Fibroblast of lung (primary cell): Measurements from ENCODE around the gene DXO. TPM values are rescaled to one million over a fixed set of nuclear protein-coding genes. Genes with fewer than 3 reads are reported as not detected.

Source experiments
- DNase-seq, 2 donors: peaks; one replicate each; pipeline versions ENCODE4 v3.0.0 to v3.0.0-alpha.2; 2010; ENCODE audit warnings: low read depth in 2 of 2
- H2AFZ ChIP-seq: 2 replicates; pipeline ENCODE4 v1.5.1; 2012; ENCODE audit warnings: low read length, control low read depth, inconsistent platforms
- H3K27ac ChIP-seq: 2 replicates; pipeline ENCODE4 v1.5.1; 2011; ENCODE audit warnings: low read length, control low read depth; ENCODE audit not compliant: insufficient read depth
- H3K27me3 ChIP-seq: 2 replicates; pipeline ENCODE4 v1.5.1; 2011; ENCODE audit warnings: mild to moderate bottlenecking, low read length; ENCODE audit not compliant: control insufficient read depth, insufficient read depth
- H3K36me3 ChIP-seq: 2 replicates; pipeline ENCODE4 v1.5.1; 2011; ENCODE audit warnings: low read length; ENCODE audit not compliant: control insufficient read depth, insufficient read depth
- H3K4me1 ChIP-seq: 2 replicates; pipeline ENCODE4 v1.5.1; 2011; ENCODE audit warnings: low read length; ENCODE audit not compliant: control insufficient read depth, insufficient read depth; ENCODE audit errors: extremely low read depth
- H3K4me2 ChIP-seq: 2 replicates; pipeline ENCODE4 v1.5.1; 2011; ENCODE audit warnings: low read length, control low read depth; ENCODE audit not compliant: insufficient read depth; ENCODE audit errors: extremely low read depth
- H3K4me3 ChIP-seq, 4 experiments: fragments of 200-600 bp in 1 of 4; sonication (generic) in 1 of 4; replicated peaks in 1 of 4; 2 replicates each; pipeline ENCODE4 v1.5.1; 2011 to 2016; ENCODE audit warnings: low read length in 4 of 4, low read depth in 3 of 4, mild to moderate bottlenecking in 3 of 4, control low read depth in 2 of 4, inconsistent platforms in 1 of 4, mixed read lengths in 1 of 4; ENCODE audit not compliant: insufficient read depth in 1 of 4; ENCODE audit errors: control extremely low read depth in 1 of 4
- H3K79me2 ChIP-seq: 2 replicates; pipeline ENCODE4 v1.5.1; 2012; ENCODE audit warnings: mild to moderate bottlenecking, low read length, inconsistent platforms; ENCODE audit not compliant: control insufficient read depth, insufficient read depth
- H3K9ac ChIP-seq: 2 replicates; pipeline ENCODE4 v1.5.1; 2011; ENCODE audit warnings: mild to moderate bottlenecking, low read length, control low read depth; ENCODE audit not compliant: insufficient read depth
- H3K9me3 ChIP-seq: 2 replicates; pipeline ENCODE4 v1.5.1; 2012; ENCODE audit warnings: low read depth, low read length; ENCODE audit not compliant: control insufficient read depth, insufficient read depth
- H4K20me1 ChIP-seq: 2 replicates; pipeline ENCODE4 v1.5.1; 2011; ENCODE audit warnings: low read length; ENCODE audit not compliant: control insufficient read depth, insufficient read depth; ENCODE audit errors: extremely low read depth
- CTCF ChIP-seq, 2 donors: IDR thresholded peaks in 1 of 2; conservative IDR thresholded peaks in 1 of 2; 1 replicate in 1 of 2; 2 replicates in 1 of 2; pipeline ENCODE4 v1.5.1; 2011 to 2012; ENCODE audit warnings: low read length in 2 of 2, control low read depth in 1 of 2, inconsistent platforms in 1 of 2, low read depth in 1 of 2, mild to moderate bottlenecking in 1 of 2
- EZH2 ChIP-seq: IDR thresholded peaks from 2 replicates; pipeline ENCODE4 v1.5.1; 2012; ENCODE audit warnings: low read length, control low read depth, mild to moderate bottlenecking; ENCODE audit errors: missing control alignments
- polyA plus RNA-seq, 2 donors: library from polyadenylated mRNA; depleted of rRNA in 1 of 2; stranded (reverse) in 1 of 2; unstranded in 1 of 2; fragments of >200 nt; gene quantifications; 2 replicates each; pipeline ENCODE4 v1.2.1, GENCODE V29; 2011 to 2012; ENCODE audit warnings: missing spikeins in 1 of 2
- total RNA-seq: library from RNA; depleted of rRNA; stranded (reverse); fragments of >200 nt; gene quantifications from 2 replicates; pipeline ENCODE4 v1.2.1, GENCODE V29; 2014

Gene DXO
- total and polyA plus RNA-seq, 2 donors (not counting 1 experiment from before 2014, with no cell fraction given) = 9.1 to 14.0 TPM

- H3K9me3 ChIP-seq = no peaks in the 10 kb centered on the region
- H3K4me3 ChIP-seq = no peak overlapping the region
- peaks cover 7% of the 10 kb centered on the region for H3K36me3 ChIP-seq
- no peak overlapping the region for H3K27ac ChIP-seq
- H3K27me3 ChIP-seq = peaks cover 2% of the 10 kb centered on the region
- H2AFZ ChIP-seq = no peak overlapping the region
- H3K79me2 ChIP-seq = no peaks in the 10 kb centered on the region
- H4K20me1 ChIP-seq = no peaks in the 10 kb centered on the region
- TF ChIP-seq EZH2 = no peak
- TF ChIP-seq CTCF (conservative IDR thresholded peaks at IDR 0.05 in 1 of 2, IDR thresholded peaks at IDR 0.05 in 1 of 2; ENCODE audit: low read depth in 1 of 2, low read length in 2 of 2) = no peak
- H3K4me1 ChIP-seq = peaks cover 12% of the 10 kb centered on the region
- no peak for DNase-seq
- H3K9ac ChIP-seq = no peak overlapping the region
- H3K4me2 ChIP-seq = no peak overlapping the region
These were observed 24.1 kb downstream of the DXO start for GRCh38 chr6:31947864-31948263.

- Histone ChIP-seq H3K4me3 (no peak overlapping the region), H3K79me2 (no peaks in the 10 kb centered on the region), H2AFZ (no peak overlapping the region), H3K27me3 (peaks cover 4% of the 10 kb centered on the region), H3K27ac (no peak overlapping the region), H3K4me1 (peaks cover 12% of the 10 kb centered on the region), H3K9me3 (no peaks in the 10 kb centered on the region), H4K20me1 (no peaks in the 10 kb centered on the region), H3K9ac (no peak overlapping the region), H3K36me3 (peaks cover 5% of the 10 kb centered on the region), H3K4me2 (no peak overlapping the region)
- TF ChIP-seq CTCF (conservative IDR thresholded peaks at IDR 0.05 in 1 of 2, IDR thresholded peaks at IDR 0.05 in 1 of 2; ENCODE audit: low read depth in 1 of 2, low read length in 2 of 2) (no peak), EZH2 (no peak)
- no peak for DNase-seq
These were observed 24.8 kb downstream of the DXO start for GRCh38 chr6:31947070-31947675.

- Histone ChIP-seq H2AFZ (no peak overlapping the region), H4K20me1 (no peaks in the 10 kb centered on the region), H3K27ac (peak overlapping the region; percentile 80), H3K4me1 (peaks cover 12% of the 10 kb centered on the region), H3K36me3 (peaks cover 2% of the 10 kb centered on the region), H3K79me2 (no peaks in the 10 kb centered on the region), H3K27me3 (peaks cover 4% of the 10 kb centered on the region), H3K9me3 (no peaks in the 10 kb centered on the region), H3K9ac (no peak overlapping the region), H3K4me2 (peak overlapping the region; percentile 100), H3K4me3 (peak overlapping the region in 1 of 4 experiments; percentile 35)
- TF ChIP-seq EZH2 (no peak), CTCF (conservative IDR thresholded peaks at IDR 0.05 in 1 of 2, IDR thresholded peaks at IDR 0.05 in 1 of 2; ENCODE audit: low read depth in 1 of 2, low read length in 2 of 2) (no peak)
- DNase-seq = no peak
These were observed 25.5 kb downstream of the DXO start for GRCh38 chr6:31946370-31946885.
